Upper lobe of left lung (tissue), 6 donors: ENCODE measurements around the gene MSANTD3. TPM values are rescaled to one million over a fixed set of nuclear protein-coding genes. Genes with fewer than 3 reads are reported as not detected.
"Not testable (repeated sequence)": the region's sequence is repeated elsewhere in the genome, so short reads cannot be mapped to it uniquely, and the experiment has no call there.

Experiments used
- ATAC-seq, 2 donors: fragments of 200-7000 bp; cut with Tn5 transposase; one replicate each; pipeline ENCODE4 v1.9.1; 2022; ENCODE audit warnings: mild to moderate bottlenecking in 2 of 2, moderate library complexity in 2 of 2; ENCODE audit not compliant: low FRiP score in 2 of 2
- DNase-seq, 2 donors: peaks; one replicate each; pipeline ENCODE4 v3.0.0-alpha.2; 2019 to 2020
- H3K27ac ChIP-seq, 4 donors: fragments of 200-600 bp; sonication (generic); one replicate each; pipeline ENCODE4 v1.5.1; 2016 to 2019
- H3K27me3 ChIP-seq, 4 donors: fragments of 200-600 bp; sonication (generic); one replicate each; pipeline ENCODE4 v1.5.1; 2017 to 2019
- H3K36me3 ChIP-seq, 4 donors: fragments of 200-600 bp; sonication (generic); one replicate each; pipeline ENCODE4 v1.5.1; 2016 to 2019
- H3K4me1 ChIP-seq, 4 donors: fragments of 200-600 bp; sonication (generic); one replicate each; pipeline ENCODE4 v1.5.1; 2018 to 2019
- H3K4me3 ChIP-seq, 4 donors: fragments of 200-600 bp; sonication (generic); one replicate each; pipeline ENCODE4 v1.5.1; 2017 to 2019; ENCODE audit warnings: mild to moderate bottlenecking in 2 of 4, moderate library complexity in 1 of 4
- H3K9me3 ChIP-seq, 4 donors: fragments of 200-600 bp; sonication (generic); one replicate each; pipeline ENCODE4 v1.5.1; 2018 to 2019
- EP300 ChIP-seq, 4 donors: sonication (generic); formaldehyde crosslinking; IDR thresholded peaks; one replicate each; pipeline ENCODE4 v1.5.1; 2017; ENCODE audit warnings: antibody characterized with exemption in 4 of 4, control low read depth in 2 of 4
- POLR2A ChIP-seq, 4 donors: fragments of 450-650 bp; IDR thresholded peaks; one replicate each; pipeline ENCODE4 v1.5.1; 2016 to 2017; ENCODE audit warnings: antibody characterized with exemption in 4 of 4, mild to moderate bottlenecking in 2 of 4
- POLR2AphosphoS5 ChIP-seq, 2 donors: sonication (generic); formaldehyde crosslinking; IDR thresholded peaks; one replicate each; pipeline ENCODE4 v1.5.1; 2017; ENCODE audit warnings: antibody characterized with exemption in 2 of 2
- WGBS, 2 donors: methylation state at CpG; one replicate each; pipeline ENCODE4 v1.1.5; 2017 to 2018; 5-methylcytosine and 5-hydroxymethylcytosine counted together
- total RNA-seq, 6 donors: library from RNA; depleted of rRNA in 4 of 6; stranded (reverse); fragments of >200 nt in 4 of 6; gene quantifications; one replicate each; pipeline versions ENCODE4 v1.1.0 to v1.2.1, GENCODE V29; 2016 to 2021
- TF ChIP-seq, protein P1 (sequence below), 6 experiments: fragments of 450-650 bp in 4 of 6; fragments of 200-600 bp in 2 of 6; sonication (generic) in 2 of 6; IDR thresholded peaks; one replicate each; pipeline ENCODE4 v1.5.1; 2016 to 2019; ENCODE audit warnings: antibody characterized with exemption in 6 of 6
- donor health status: DM: no; HTN: no; CAD: no; lungs with moderate emphysema.
- donor health status: DM: no; HTN: yes; CAD: no; lungs with severe emphysema.

The MSANTD3 gene
- total RNA-seq, 6 donors from 2014 or later = 13.6 to 28.3 (median 23.0) TPM

DNA sequence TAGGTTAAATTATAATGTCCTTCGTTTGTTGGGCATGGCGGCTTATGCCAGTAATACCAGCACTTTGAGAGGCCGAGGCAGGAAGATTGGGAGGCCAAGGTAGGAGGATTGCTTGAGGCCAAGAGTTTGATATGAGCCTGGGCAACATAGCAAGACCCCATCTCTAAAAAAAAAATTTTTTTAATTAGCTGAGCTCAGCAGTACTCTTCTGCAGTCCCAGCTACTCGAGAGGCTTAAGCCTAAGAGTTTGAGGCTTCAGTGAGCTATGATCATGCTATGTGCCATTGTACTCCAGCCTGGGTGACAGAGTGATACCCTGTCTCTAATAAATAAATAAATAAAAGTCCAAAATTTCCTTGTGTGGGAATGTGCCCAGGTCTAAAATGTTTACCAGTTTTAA is 9.1 kb upstream of the MSANTD3 start:
- Histone ChIP-seq H3K27me3 (no peaks in the 10 kb centered on the region), H3K9me3 (no peaks in the 10 kb centered on the region), H3K4me3 (no peak overlapping the region), H3K27ac (no peak overlapping the region), H3K4me1 (no peaks in the 10 kb centered on the region), H3K36me3 (no peaks in the 10 kb centered on the region)
- ATAC-seq (no peak), DNase-seq (no peak)
- TF ChIP-seq POLR2A (IDR thresholded peaks at IDR 0.05) (no peak), POLR2AphosphoS5 (IDR thresholded peaks at IDR 0.05) (no peak), EP300 (IDR thresholded peaks at IDR 0.05) (no peak)
- TF ChIP-seq, protein P1, sequence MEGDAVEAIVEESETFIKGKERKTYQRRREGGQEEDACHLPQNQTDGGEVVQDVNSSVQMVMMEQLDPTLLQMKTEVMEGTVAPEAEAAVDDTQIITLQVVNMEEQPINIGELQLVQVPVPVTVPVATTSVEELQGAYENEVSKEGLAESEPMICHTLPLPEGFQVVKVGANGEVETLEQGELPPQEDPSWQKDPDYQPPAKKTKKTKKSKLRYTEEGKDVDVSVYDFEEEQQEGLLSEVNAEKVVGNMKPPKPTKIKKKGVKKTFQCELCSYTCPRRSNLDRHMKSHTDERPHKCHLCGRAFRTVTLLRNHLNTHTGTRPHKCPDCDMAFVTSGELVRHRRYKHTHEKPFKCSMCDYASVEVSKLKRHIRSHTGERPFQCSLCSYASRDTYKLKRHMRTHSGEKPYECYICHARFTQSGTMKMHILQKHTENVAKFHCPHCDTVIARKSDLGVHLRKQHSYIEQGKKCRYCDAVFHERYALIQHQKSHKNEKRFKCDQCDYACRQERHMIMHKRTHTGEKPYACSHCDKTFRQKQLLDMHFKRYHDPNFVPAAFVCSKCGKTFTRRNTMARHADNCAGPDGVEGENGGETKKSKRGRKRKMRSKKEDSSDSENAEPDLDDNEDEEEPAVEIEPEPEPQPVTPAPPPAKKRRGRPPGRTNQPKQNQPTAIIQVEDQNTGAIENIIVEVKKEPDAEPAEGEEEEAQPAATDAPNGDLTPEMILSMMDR (IDR thresholded peaks at IDR 0.05) = no peak
- WGBS, 2 donors = 53 to 89% methylated on average over 4 of the region's 4 CpGs

DNA sequence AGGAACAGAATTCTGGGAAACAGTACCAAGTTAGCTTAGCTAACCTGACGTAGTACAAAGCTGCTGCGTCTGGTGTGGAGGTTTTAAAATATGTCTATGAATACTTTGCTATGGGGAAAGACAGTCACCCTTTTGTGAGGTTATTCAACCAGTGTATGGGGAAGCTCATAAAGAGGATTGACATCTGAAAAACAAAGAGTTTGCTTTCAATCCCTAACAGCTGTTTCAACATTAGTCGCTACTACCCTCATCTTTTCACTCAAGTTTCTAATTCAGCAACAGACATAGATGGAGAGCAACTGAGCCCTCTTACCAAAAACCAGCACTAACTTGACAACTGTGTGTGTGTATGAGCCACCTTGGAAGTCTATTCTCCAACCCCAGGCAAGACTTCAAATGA is 7.8 kb upstream of the MSANTD3 start:
- no peak for DNase-seq
- Histone ChIP-seq H3K9me3 (no peaks in the 10 kb centered on the region), H3K27ac (no peak overlapping the region), H3K4me1 (no peaks in the 10 kb centered on the region), H3K27me3 (no peaks in the 10 kb centered on the region), H3K36me3 (no peaks in the 10 kb centered on the region), H3K4me3 (no peak overlapping the region)
- no peak for ATAC-seq
- TF ChIP-seq POLR2AphosphoS5 (IDR thresholded peaks at IDR 0.05) = no peak
- no peak for TF ChIP-seq POLR2A (IDR thresholded peaks at IDR 0.05)
- TF ChIP-seq, protein P1 (IDR thresholded peaks at IDR 0.05) = no peak
- no peak for TF ChIP-seq EP300 (IDR thresholded peaks at IDR 0.05)
- WGBS, 2 donors = 88 to 92% methylated on average over 3 of the region's 3 CpGs

DNA sequence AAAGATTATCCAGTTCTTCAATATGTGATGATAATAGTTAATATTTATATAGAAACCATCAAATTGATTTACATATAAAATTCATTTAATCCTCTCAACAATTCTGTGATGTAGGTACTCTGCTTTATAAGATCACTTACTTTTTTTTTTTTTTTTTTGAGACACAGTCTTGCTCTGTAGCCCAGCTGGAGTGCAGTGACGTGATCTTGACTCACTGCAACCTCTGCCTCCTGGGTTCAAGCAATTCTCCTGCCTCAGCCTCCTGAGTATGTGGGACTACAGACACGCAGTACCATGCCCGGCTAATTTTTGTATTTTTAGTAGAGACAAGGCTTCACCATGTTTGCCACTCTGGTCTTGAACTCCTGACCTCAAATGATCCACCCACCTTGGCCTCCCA is 5.8 kb upstream of the MSANTD3 start:
- not testable (repeated sequence) for ATAC-seq, H3K36me3 ChIP-seq, H3K9me3 ChIP-seq, H3K27ac ChIP-seq, DNase-seq, H3K4me1 ChIP-seq, H3K4me3 ChIP-seq, H3K27me3 ChIP-seq
- 79 to 88% methylated on average over 3 of the region's 3 CpGs for WGBS, 2 donors

DNA sequence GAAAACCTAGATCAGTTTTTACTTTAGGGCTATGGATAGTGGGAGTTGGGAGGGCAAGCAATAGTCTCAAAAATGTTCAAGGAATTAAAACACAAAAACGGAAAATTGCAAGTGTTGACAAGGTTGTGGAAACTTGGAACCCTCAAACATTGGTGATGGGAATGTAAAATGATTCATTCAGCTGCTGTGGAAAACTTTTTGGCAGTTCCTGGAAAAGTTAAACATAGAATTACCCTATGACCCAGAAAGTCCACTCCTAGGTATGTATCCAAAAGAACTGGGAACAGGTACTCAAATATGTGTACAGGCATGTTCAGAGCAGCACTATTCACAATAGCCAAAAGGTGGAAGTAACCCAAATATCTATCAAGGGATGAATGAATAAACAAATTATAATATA is 1.2 kb upstream of the MSANTD3 start:
- H3K9me3 ChIP-seq = no peaks in the 10 kb centered on the region
- DNase-seq (no peak), ATAC-seq (no peak)
- no peaks in the 10 kb centered on the region for H3K36me3 ChIP-seq
- TF ChIP-seq, protein P1 (IDR thresholded peaks at IDR 0.05) = no peak
- TF ChIP-seq EP300 (IDR thresholded peaks at IDR 0.05) = no peak
- TF ChIP-seq POLR2A (IDR thresholded peaks at IDR 0.05) = no peak
- TF ChIP-seq POLR2AphosphoS5 (IDR thresholded peaks at IDR 0.05) = no peak
- no peaks in the 10 kb centered on the region for H3K27me3 ChIP-seq
- H3K4me1 ChIP-seq = peaks cover 14 to 30% (median 24%) of the 10 kb centered on the region in 4 donors
- H3K4me3 ChIP-seq = no peak overlapping the region
- WGBS, 2 donors = 49 to 71% methylated on average over 1 of the region's 1 CpG
- peak overlapping the region in 3 of 4 donors; percentile 74 to 85 (median 78) for H3K27ac ChIP-seq

DNA sequence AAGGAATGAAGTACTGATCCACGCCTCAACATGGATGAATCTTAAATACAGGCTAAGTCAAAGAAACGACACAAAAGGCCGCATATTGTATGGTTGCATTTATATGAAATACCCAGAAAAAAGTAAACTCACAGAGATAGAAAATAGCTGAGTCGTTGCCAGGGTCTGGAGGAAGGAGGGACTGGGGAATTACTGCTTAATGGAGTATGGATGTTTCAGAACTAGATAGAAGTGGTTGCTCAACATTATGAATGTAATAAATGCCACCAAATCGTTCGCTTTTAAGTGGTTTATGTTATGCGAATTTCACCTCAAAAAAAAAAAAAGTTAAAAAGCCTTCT is 784 bp upstream of the MSANTD3 start:
- TF ChIP-seq, protein P1 (IDR thresholded peaks at IDR 0.05) = no peak
- TF ChIP-seq EP300 (IDR thresholded peaks at IDR 0.05) (no peak), POLR2A (IDR thresholded peaks at IDR 0.05) (no peak), POLR2AphosphoS5 (IDR thresholded peaks at IDR 0.05) (no peak)
- no peak for DNase-seq
- H3K27me3 ChIP-seq = no peaks in the 10 kb centered on the region
- H3K27ac ChIP-seq = peak overlapping the region; percentile 74 to 85 (median 78)
- peak overlapping the region; percentile 42 to 94 (median 92) for H3K4me3 ChIP-seq
- H3K9me3 ChIP-seq = no peaks in the 10 kb centered on the region
- no peaks in the 10 kb centered on the region for H3K36me3 ChIP-seq
- ATAC-seq = peak in 1 of 2 donors; percentile 2
- WGBS, 2 donors = 31 to 37% methylated on average over 7 of the region's 7 CpGs
- H3K4me1 ChIP-seq = peaks cover 14 to 30% (median 24%) of the 10 kb centered on the region in 4 donors
